Smooth muscle cell (in vitro differentiated cells): ENCODE data around the gene HDAC6. TPM values are rescaled to one million over a fixed set of nuclear protein-coding genes. Genes with fewer than 3 reads are reported as not detected.

Experiments used
- DNase-seq: peaks from one replicate; lab custom pipeline; 2025; ENCODE audit not compliant: unreplicated experiment; lab: John Stamatoyannopoulos, UW
- H2AFZ ChIP-seq: fragments of 200-600 bp; sonication (generic); 2 replicates; pipeline ENCODE4 v1.6.0; 2016; ENCODE audit warnings: antibody characterized with exemption, low read depth, mild to moderate bottlenecking
- H3F3A ChIP-seq: fragments of 200-600 bp; sonication (generic); 2 replicates; pipeline ENCODE4 v1.6.0; 2017; ENCODE audit warnings: antibody characterized with exemption, low read depth
- H3K27ac ChIP-seq: fragments of 200-600 bp; sonication (generic); 2 replicates; pipeline ENCODE4 v1.5.1; 2016; ENCODE audit warnings: low read depth, mild to moderate bottlenecking
- H3K27me3 ChIP-seq: fragments of 200-600 bp; sonication (generic); 2 replicates; pipeline ENCODE4 v1.6.1; 2016; ENCODE audit warnings: low read depth, mild to moderate bottlenecking
- H3K36me3 ChIP-seq: fragments of 200-600 bp; sonication (generic); 2 replicates; pipeline ENCODE4 v1.5.1; 2016; ENCODE audit warnings: low read depth
- H3K4me1 ChIP-seq: fragments of 200-600 bp; sonication (generic); 2 replicates; pipeline ENCODE4 v1.5.1; 2016; ENCODE audit warnings: low read depth
- H3K4me2 ChIP-seq: fragments of 200-600 bp; sonication (generic); 2 replicates; pipeline ENCODE4 v1.6.0; 2016; ENCODE audit warnings: mild to moderate bottlenecking
- H3K4me3 ChIP-seq: fragments of 200-600 bp; sonication (generic); 2 replicates; pipeline ENCODE4 v1.5.1; 2016; ENCODE audit warnings: mild to moderate bottlenecking
- H3K79me2 ChIP-seq: fragments of 200-600 bp; sonication (generic); 2 replicates; pipeline ENCODE4 v1.6.0; 2016; ENCODE audit warnings: low read depth, mild to moderate bottlenecking
- H3K9ac ChIP-seq: fragments of 200-600 bp; sonication (generic); 2 replicates; pipeline ENCODE4 v1.6.0; 2016; ENCODE audit warnings: low read depth
- H3K9me3 ChIP-seq: fragments of 200-600 bp; sonication (generic); replicated peaks from 2 replicates; pipeline ENCODE4 v1.5.1; 2016; ENCODE audit warnings: low read depth
- H4K20me1 ChIP-seq: fragments of 200-600 bp; sonication (generic); 2 replicates; pipeline ENCODE4 v1.6.0; 2016; ENCODE audit warnings: low read depth
- CTCF ChIP-seq: fragments of 200-600 bp; sonication (generic); IDR thresholded peaks from 2 replicates; pipeline ENCODE4 v1.5.1; 2017; ENCODE audit warnings: borderline replicate concordance, mild to moderate bottlenecking, antibody characterized with exemption; ENCODE audit not compliant: insufficient read depth, poor library complexity, severe bottlenecking
- WGBS: methylation state at CpG from one replicate; pipeline ENCODE4 v1.1.7; 2016; ENCODE audit warnings: low lambda C conversion rate; 5-methylcytosine and 5-hydroxymethylcytosine counted together
- polyA plus RNA-seq: library from polyadenylated mRNA; unstranded; fragments of >200 nt; fragmentation: Nextera tagmentation; extraction: Ambion mirVana; gene quantifications from 2 replicates; pipeline ENCODE4 v1.2.1, GENCODE V29; 2016
- total RNA-seq: library from RNA; depleted of rRNA; stranded (reverse); fragments of >200 nt; gene quantifications from 2 replicates; pipeline ENCODE4 v1.2.3, GENCODE V29; 2014

The HDAC6 gene
- total and polyA plus RNA-seq, 2 experiments from 2014 or later = 46.0 to 71.3 TPM

- Histone ChIP-seq H2AFZ (no peak overlapping the region), H3K4me2 (no peak overlapping the region), H3K4me1 (no peaks in the 10 kb centered on the region), H3K36me3 (no peaks in the 10 kb centered on the region), H3F3A (no peaks in the 10 kb centered on the region), H4K20me1 (no peaks in the 10 kb centered on the region), H3K27me3 (no peaks in the 10 kb centered on the region), H3K4me3 (no peak overlapping the region), H3K79me2 (no peaks in the 10 kb centered on the region), H3K9me3 (no peaks in the 10 kb centered on the region), H3K9ac (no peak overlapping the region), H3K27ac (no peak overlapping the region)
- TF ChIP-seq CTCF = no peak
- 71% methylated on average over 2 of the region's 2 CpGs for WGBS
- no peak for DNase-seq
Observed at GRCh38 chrX:48782216-48782615, 19.7 kb upstream of the HDAC6 start.

GRCh38 chrX:48782795-48783194 is 19.1 kb upstream of the HDAC6 start:
- no peaks in the 10 kb centered on the region for H3K4me1 ChIP-seq
- no peaks in the 10 kb centered on the region for H3K27me3 ChIP-seq
- H3K9ac ChIP-seq = no peak overlapping the region
- no peaks in the 10 kb centered on the region for H3F3A ChIP-seq
- H4K20me1 ChIP-seq = no peaks in the 10 kb centered on the region
- no peaks in the 10 kb centered on the region for H3K9me3 ChIP-seq
- no peak for DNase-seq
- H2AFZ ChIP-seq = no peak overlapping the region
- H3K4me3 ChIP-seq = no peak overlapping the region
- H3K4me2 ChIP-seq = no peak overlapping the region
- 88% methylated on average over 11 of the region's 13 CpGs for WGBS
- no peak overlapping the region for H3K27ac ChIP-seq
- H3K79me2 ChIP-seq = no peaks in the 10 kb centered on the region
- H3K36me3 ChIP-seq = no peaks in the 10 kb centered on the region
- no peak for TF ChIP-seq CTCF

- Histone ChIP-seq H2AFZ (no peak overlapping the region), H3F3A (no peaks in the 10 kb centered on the region), H4K20me1 (no peaks in the 10 kb centered on the region), H3K4me2 (no peak overlapping the region), H3K27ac (no peak overlapping the region), H3K4me1 (no peaks in the 10 kb centered on the region), H3K9me3 (no peaks in the 10 kb centered on the region), H3K4me3 (no peak overlapping the region), H3K9ac (no peak overlapping the region), H3K79me2 (no peaks in the 10 kb centered on the region), H3K27me3 (no peaks in the 10 kb centered on the region), H3K36me3 (no peaks in the 10 kb centered on the region)
- 68% methylated on average over 3 of the region's 3 CpGs for WGBS
- no peak for TF ChIP-seq CTCF
- DNase-seq = no peak
Observed at GRCh38 chrX:48784726-48785125, 17.1 kb upstream of the HDAC6 start.

- Histone ChIP-seq H3K4me1 (no peaks in the 10 kb centered on the region), H3K4me2 (no peak overlapping the region), H3K27me3 (no peaks in the 10 kb centered on the region), H3F3A (no peaks in the 10 kb centered on the region), H3K36me3 (no peaks in the 10 kb centered on the region), H3K9me3 (no peaks in the 10 kb centered on the region), H3K27ac (no peak overlapping the region), H3K9ac (no peak overlapping the region), H4K20me1 (no peaks in the 10 kb centered on the region), H3K79me2 (no peaks in the 10 kb centered on the region), H2AFZ (no peak overlapping the region), H3K4me3 (no peak overlapping the region)
- 100% methylated on average over 1 of the region's 1 CpG for WGBS
- DNase-seq = no peak
- TF ChIP-seq CTCF = no peak
Observed at GRCh38 chrX:48785186-48785539, 16.7 kb upstream of the HDAC6 start.
